ENCODE data around the gene ACR. TPM values are rescaled to one million over a fixed set of nuclear protein-coding genes. Genes with fewer than 3 reads are reported as not detected.

The ACR gene
- total and polyA plus RNA-seq, 5 donors, result 0.38 to 1.2 (median 0.54) TPM

- Histone ChIP-seq H3K27ac (ENCODE audit: low read length) (no peak overlapping the region), H3K4me1 (ENCODE audit: control insufficient read depth, insufficient read depth, low read length) (no peaks in the 10 kb centered on the region), H3K4me3 (ENCODE audit: low read length) (no peak overlapping the region), H3K27me3 (ENCODE audit: control insufficient read depth, insufficient read depth) (no peaks in the 10 kb centered on the region), H3K9me3 (ENCODE audit: control insufficient read depth, low read length) (no peaks in the 10 kb centered on the region)
- intact Hi-C loops (cut with DNase I), result no loop called here
- ATAC-seq, result no peak
- peak in 2 of 3 donors; percentile 31 to 56 for DNase-seq
- WGBS, result 81% methylated on average over 23 of the region's 23 CpGs
Observed at GRCh38 chr22:50727678-50728522, 10.1 kb upstream of the ACR start.

GRCh38 chr22:50728523-50728931 lies 9.5 kb upstream of the ACR start:
- intact Hi-C loops (cut with DNase I), result no loop called here
- Histone ChIP-seq H3K9me3 (ENCODE audit: control insufficient read depth, low read length) (no peaks in the 10 kb centered on the region), H3K27ac (ENCODE audit: low read length) (no peak overlapping the region), H3K4me1 (ENCODE audit: control insufficient read depth, insufficient read depth, low read length) (no peaks in the 10 kb centered on the region), H3K27me3 (ENCODE audit: control insufficient read depth, insufficient read depth) (no peaks in the 10 kb centered on the region), H3K4me3 (ENCODE audit: low read length) (no peak overlapping the region)
- no peak for ATAC-seq
- 85% methylated on average over 2 of the region's 2 CpGs for WGBS
- DNase-seq, result peak in 2 of 3 donors; percentile 39 to 44

- ATAC-seq (no peak), DNase-seq (peak in 2 of 3 donors; percentile 40 to 43)
- intact Hi-C loops (cut with DNase I), result no loop called here
- Histone ChIP-seq H3K9me3 (ENCODE audit: control insufficient read depth, low read length) (no peaks in the 10 kb centered on the region), H3K27ac (ENCODE audit: low read length) (no peak overlapping the region), H3K4me3 (ENCODE audit: low read length) (no peak overlapping the region), H3K4me1 (ENCODE audit: control insufficient read depth, insufficient read depth, low read length) (no peaks in the 10 kb centered on the region), H3K27me3 (ENCODE audit: control insufficient read depth, insufficient read depth) (no peaks in the 10 kb centered on the region)
- 82% methylated on average over 21 of the region's 21 CpGs for WGBS
Observed at GRCh38 chr22:50729391-50730012, 8.5 kb upstream of the ACR start.

GRCh38 chr22:50730013-50730891 lies 7.8 kb upstream of the ACR start:
- no peaks in the 10 kb centered on the region for H3K9me3 ChIP-seq (ENCODE audit: control insufficient read depth, low read length)
- DNase-seq (peak in 1 of 3 donors; percentile 38), ATAC-seq (no peak)
- WGBS, result 55% methylated on average over 54 of the region's 54 CpGs
- intact Hi-C loops (cut with DNase I), result no loop called here
- no peak overlapping the region for H3K27ac ChIP-seq (ENCODE audit: low read length)
- H3K4me3 ChIP-seq (ENCODE audit: low read length), result no peak overlapping the region
- no peaks in the 10 kb centered on the region for H3K27me3 ChIP-seq (ENCODE audit: control insufficient read depth, insufficient read depth)
- no peaks in the 10 kb centered on the region for H3K4me1 ChIP-seq (ENCODE audit: control insufficient read depth, insufficient read depth, low read length)

GRCh38 chr22:50730941-50731661 lies 6.9 kb upstream of the ACR start:
- intact Hi-C loops (cut with DNase I), result no loop called here
- Histone ChIP-seq H3K4me3 (ENCODE audit: low read length) (no peak overlapping the region), H3K4me1 (ENCODE audit: control insufficient read depth, insufficient read depth, low read length) (no peaks in the 10 kb centered on the region), H3K27me3 (ENCODE audit: control insufficient read depth, insufficient read depth) (no peaks in the 10 kb centered on the region), H3K27ac (ENCODE audit: low read length) (no peak overlapping the region), H3K9me3 (ENCODE audit: control insufficient read depth, low read length) (no peaks in the 10 kb centered on the region)
- ATAC-seq, result peak; percentile 22 to 61
- 41% methylated on average over 76 of the region's 76 CpGs for WGBS
- DNase-seq, result peak; percentile 71 to 75 (median 73)

GRCh38 chr22:50731811-50732624 lies 6.0 kb upstream of the ACR start:
- intact Hi-C loops (cut with DNase I), result no loop called here
- H3K4me1 ChIP-seq (ENCODE audit: control insufficient read depth, insufficient read depth, low read length), result no peaks in the 10 kb centered on the region
- no peaks in the 10 kb centered on the region for H3K9me3 ChIP-seq (ENCODE audit: control insufficient read depth, low read length)
- DNase-seq, result peak in 2 of 3 donors; percentile 64 to 66
- peak; percentile 53 to 59 for ATAC-seq
- no peaks in the 10 kb centered on the region for H3K27me3 ChIP-seq (ENCODE audit: control insufficient read depth, insufficient read depth)
- 35% methylated on average over 32 of the region's 32 CpGs for WGBS
- H3K27ac ChIP-seq (ENCODE audit: low read length), result no peak overlapping the region
- H3K4me3 ChIP-seq (ENCODE audit: low read length), result no peak overlapping the region

- no peaks in the 10 kb centered on the region for H3K4me1 ChIP-seq (ENCODE audit: control insufficient read depth, insufficient read depth, low read length)
Observed at GRCh38 chr22:50732681-50733080, 5.3 kb upstream of the ACR start.

GRCh38 chr22:50733521-50734342 lies 4.3 kb upstream of the ACR start:
- Histone ChIP-seq H3K27ac (ENCODE audit: low read length) (no peak overlapping the region), H3K4me3 (ENCODE audit: low read length) (no peak overlapping the region), H3K4me1 (ENCODE audit: control insufficient read depth, insufficient read depth, low read length) (no peaks in the 10 kb centered on the region), H3K9me3 (ENCODE audit: control insufficient read depth, low read length) (no peaks in the 10 kb centered on the region), H3K27me3 (ENCODE audit: control insufficient read depth, insufficient read depth) (no peaks in the 10 kb centered on the region)
- 36% methylated on average over 22 of the region's 22 CpGs for WGBS
- peak in 2 of 3 donors; percentile 51 to 52 for DNase-seq
- intact Hi-C loops (cut with DNase I), result no loop called here
- ATAC-seq, result peak in 1 of 2 donors; percentile 1

More at GRCh38 chr22:50732681-50733080, 5.3 kb upstream of the ACR start:
- intact Hi-C loops (cut with DNase I), result no loop called here
- DNase-seq, result peak in 2 of 3 donors; percentile 8 to 24
- 71% methylated on average over 12 of the region's 12 CpGs for whole genome bisulfite sequencing
- no peaks in the 10 kb centered on the region for H3K9me3 ChIP-seq (ENCODE audit: control insufficient read depth, low read length)
- ATAC-seq, result no peak
- H3K27ac ChIP-seq (ENCODE audit: low read length), result no peak overlapping the region
- no peaks in the 10 kb centered on the region for H3K27me3 ChIP-seq (ENCODE audit: control insufficient read depth, insufficient read depth)
- H3K4me3 ChIP-seq (ENCODE audit: low read length), result no peak overlapping the region

- 81% methylated on average over 10 of the region's 10 CpGs for WGBS
- intact Hi-C loops (cut with DNase I), result no loop called here
- Histone ChIP-seq H3K4me1 (ENCODE audit: control insufficient read depth, insufficient read depth, low read length) (no peaks in the 10 kb centered on the region), H3K27ac (ENCODE audit: low read length) (no peak overlapping the region), H3K9me3 (ENCODE audit: control insufficient read depth, low read length) (no peaks in the 10 kb centered on the region), H3K4me3 (ENCODE audit: low read length) (no peak overlapping the region), H3K27me3 (ENCODE audit: control insufficient read depth, insufficient read depth) (no peaks in the 10 kb centered on the region)
- peak in 1 of 3 donors; percentile 45 for DNase-seq
- ATAC-seq, result peak in 1 of 2 donors; percentile 0
Observed at GRCh38 chr22:50734343-50734771, 3.6 kb upstream of the ACR start.
